GM06990 (cell line): ENCODE measurements around the gene MEIS3.

Source experiments
- DNase-seq: peaks from one replicate; pipeline ENCODE4 v3.0.0-alpha.2; 2011; ENCODE audit not compliant: insufficient read length; ENCODE audit errors: extremely low read depth
- H3K27me3 ChIP-seq: replicated peaks from 2 replicates; pipeline ENCODE4 v1.6.0; 2011; ENCODE audit warnings: low read length; ENCODE audit not compliant: control insufficient read depth, insufficient read depth
- H3K36me3 ChIP-seq: 2 replicates; pipeline ENCODE4 v1.5.1; 2011; ENCODE audit warnings: low read length; ENCODE audit not compliant: control insufficient read depth, insufficient read depth
- H3K4me3 ChIP-seq: replicated peaks from 2 replicates; pipeline ENCODE4 v1.5.1; 2011; ENCODE audit warnings: low read depth, mild to moderate bottlenecking, control low read depth, low read length
- CTCF ChIP-seq: IDR thresholded peaks from 2 replicates; pipeline ENCODE4 v1.5.1; 2011; ENCODE audit warnings: low read length, control low read depth, mild to moderate bottlenecking, inconsistent platforms; ENCODE audit not compliant: insufficient read depth, poor library complexity, severe bottlenecking

The MEIS3 gene

GRCh38 chr19:47423203-47423882 is 4.0 kb upstream of the MEIS3 start:
- no peak overlapping the region for H3K4me3 ChIP-seq
- TF ChIP-seq CTCF, result no peak
- DNase-seq, result no peak
- no peaks in the 10 kb centered on the region for H3K36me3 ChIP-seq
- peaks cover 2% of the 10 kb centered on the region; the same call in 1 of the 2 replicates for H3K27me3 ChIP-seq

GRCh38 chr19:47422417-47423163 is 3.3 kb upstream of the MEIS3 start:
- Histone ChIP-seq H3K36me3 (no peaks in the 10 kb centered on the region), H3K27me3 (peaks cover 7% of the 10 kb centered on the region; the same call in 1 of the 2 replicates), H3K4me3 (no peak overlapping the region)
- no peak for TF ChIP-seq CTCF
- no peak for DNase-seq

- Histone ChIP-seq H3K4me3 (no peak overlapping the region), H3K36me3 (no peaks in the 10 kb centered on the region), H3K27me3 (peaks cover 10% of the 10 kb centered on the region; the same call in 1 of the 2 replicates)
- TF ChIP-seq CTCF, result no peak
- DNase-seq, result no peak
These were observed 2.6 kb upstream of the MEIS3 start for GRCh38 chr19:47421844-47422395.

- peaks cover 10% of the 10 kb centered on the region; the same call in 1 of the 2 replicates for H3K27me3 ChIP-seq
- TF ChIP-seq CTCF, result no peak
- H3K4me3 ChIP-seq, result no peak overlapping the region
- no peak for DNase-seq
- no peaks in the 10 kb centered on the region for H3K36me3 ChIP-seq
These were observed 2.0 kb upstream of the MEIS3 start for GRCh38 chr19:47421244-47421786.

GRCh38 chr19:47419789-47420188 is 462 bp upstream of the MEIS3 start:
- Histone ChIP-seq H3K36me3 (no peaks in the 10 kb centered on the region), H3K27me3 (peaks cover 16% of the 10 kb centered on the region), H3K4me3 (no peak overlapping the region)
- DNase-seq, result no peak
- no peak for TF ChIP-seq CTCF
